ENCODE data around the gene BRINP2.

DNA sequence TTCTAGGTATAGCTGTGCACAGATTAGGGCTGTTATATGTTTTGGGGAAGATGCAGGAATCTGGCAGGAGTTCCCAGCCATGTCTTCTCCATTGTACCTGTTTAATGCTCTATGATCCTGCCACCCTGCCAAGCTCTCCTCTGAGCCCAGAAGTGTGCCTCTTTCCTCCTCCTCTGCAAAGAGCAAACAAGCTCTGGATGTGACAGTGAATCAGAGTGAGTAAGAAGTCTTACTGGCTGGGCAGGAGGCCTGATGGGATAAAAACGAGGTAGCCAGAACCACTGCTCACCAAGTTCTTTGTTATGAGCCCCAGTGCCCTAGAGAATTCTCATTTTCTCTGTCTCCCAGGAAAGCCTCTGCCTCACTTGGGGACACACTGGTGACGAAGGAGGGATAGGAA is 69.0 kb downstream of the BRINP2 start:
- TF ChIP-seq USF1 (CRISPR knock-in tag; IDR thresholded peaks at IDR 0.05) (no peak), CTCF (IDR thresholded peaks at IDR 0.05) (no peak), MLX (CRISPR knock-in tag; IDR thresholded peaks at IDR 0.05) (no peak), ZNF138 (CRISPR knock-in tag; conservative IDR thresholded peaks at IDR 0.05) (no peak), ZNF232 (CRISPR knock-in tag; IDR thresholded peaks at IDR 0.05) (no peak), ZNF121 (CRISPR knock-in tag; IDR thresholded peaks at IDR 0.05) (no peak), KAT7 (CRISPR knock-in tag; IDR thresholded peaks at IDR 0.05; ENCODE audit: borderline replicate concordance) (no peak), FOXJ3 (CRISPR knock-in tag; IDR thresholded peaks at IDR 0.05; ENCODE audit: borderline replicate concordance) (no peak), PRDM15 (CRISPR knock-in tag; IDR thresholded peaks at IDR 0.05) (no peak)
- TF ChIP-seq, protein P1, sequence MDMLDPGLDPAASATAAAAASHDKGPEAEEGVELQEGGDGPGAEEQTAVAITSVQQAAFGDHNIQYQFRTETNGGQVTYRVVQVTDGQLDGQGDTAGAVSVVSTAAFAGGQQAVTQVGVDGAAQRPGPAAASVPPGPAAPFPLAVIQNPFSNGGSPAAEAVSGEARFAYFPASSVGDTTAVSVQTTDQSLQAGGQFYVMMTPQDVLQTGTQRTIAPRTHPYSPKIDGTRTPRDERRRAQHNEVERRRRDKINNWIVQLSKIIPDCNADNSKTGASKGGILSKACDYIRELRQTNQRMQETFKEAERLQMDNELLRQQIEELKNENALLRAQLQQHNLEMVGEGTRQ (CRISPR knock-in tag; IDR thresholded peaks at IDR 0.05) = no peak
